NT2/D1 (cell line): ENCODE results near the gene ALDH3B1.

ENCODE experiments used
- DNase-seq: peaks from one replicate; pipeline ENCODE4 v3.0.0-alpha.2; 2011; ENCODE audit warnings: low read depth, low spot score
- H3K27me3 ChIP-seq: 2 replicates; pipeline ENCODE4 v1.6.0; 2011; ENCODE audit warnings: mild to moderate bottlenecking; ENCODE audit not compliant: insufficient read length, insufficient read depth
- H3K36me3 ChIP-seq: 2 replicates; pipeline ENCODE4 v1.6.1; 2011; ENCODE audit warnings: mild to moderate bottlenecking, low read length, mixed read lengths; ENCODE audit not compliant: insufficient read depth, insufficient read length
- H3K4me1 ChIP-seq: 2 replicates; pipeline ENCODE4 v1.5.1; 2011; ENCODE audit not compliant: insufficient read depth, insufficient read length
- H3K4me3 ChIP-seq: 2 replicates; pipeline ENCODE4 v1.5.1; 2011; ENCODE audit warnings: low read depth; ENCODE audit not compliant: insufficient read length
- H3K9ac ChIP-seq: 2 replicates; pipeline ENCODE4 v1.6.0; 2011; ENCODE audit warnings: low read depth; ENCODE audit not compliant: insufficient read length
- H3K9me3 ChIP-seq: 2 replicates; pipeline ENCODE4 v1.5.1; 2011; ENCODE audit warnings: mild to moderate bottlenecking, low read length; ENCODE audit not compliant: insufficient read depth
- SUZ12 ChIP-seq: IDR thresholded peaks from 2 replicates; pipeline ENCODE4 v1.6.1; 2011; ENCODE audit not compliant: insufficient read length, insufficient read depth; ENCODE audit errors: extremely low read depth
- YY1 ChIP-seq: IDR thresholded peaks from 2 replicates; pipeline ENCODE4 v1.6.1; 2011; ENCODE audit not compliant: insufficient read length, insufficient read depth
- ZNF274 ChIP-seq: IDR thresholded peaks from 2 replicates; pipeline ENCODE4 v1.6.1; 2011; ENCODE audit warnings: mild to moderate bottlenecking, low read depth, low read length

The ALDH3B1 gene

GRCh38 chr11:68042219-68043028 is 32.3 kb downstream of the ALDH3B1 start:
- Histone ChIP-seq H3K9me3 (no peaks in the 10 kb centered on the region), H3K9ac (peak overlapping the region; percentile 28), H3K36me3 (peaks cover 30% of the 10 kb centered on the region), H3K27me3 (no peaks in the 10 kb centered on the region), H3K4me3 (no peak overlapping the region), H3K4me1 (peaks cover 46% of the 10 kb centered on the region)
- DNase-seq, result no peak
- TF ChIP-seq ZNF274 (no peak), SUZ12 (no peak), YY1 (no peak)

- Histone ChIP-seq H3K36me3 (peaks cover 35% of the 10 kb centered on the region), H3K9ac (no peak overlapping the region), H3K9me3 (no peaks in the 10 kb centered on the region), H3K4me1 (peaks cover 40% of the 10 kb centered on the region), H3K4me3 (no peak overlapping the region), H3K27me3 (no peaks in the 10 kb centered on the region)
- DNase-seq, result no peak
- no peak for TF ChIP-seq ZNF274
- no peak for TF ChIP-seq SUZ12
- no peak for TF ChIP-seq YY1
Observed at GRCh38 chr11:68043029-68043348, 32.9 kb downstream of the ALDH3B1 start.

- no peak overlapping the region for H3K4me3 ChIP-seq
- TF ChIP-seq YY1, result no peak
- no peak for TF ChIP-seq ZNF274
- TF ChIP-seq SUZ12, result no peak
- no peak for DNase-seq
- H3K27me3 ChIP-seq, result no peaks in the 10 kb centered on the region
- H3K9ac ChIP-seq, result no peak overlapping the region
- H3K4me1 ChIP-seq, result peaks cover 35% of the 10 kb centered on the region
- H3K9me3 ChIP-seq, result no peaks in the 10 kb centered on the region
- peaks cover 38% of the 10 kb centered on the region for H3K36me3 ChIP-seq
Observed at GRCh38 chr11:68043349-68044144, 33.4 kb downstream of the ALDH3B1 start.

- Histone ChIP-seq H3K36me3 (peaks cover 45% of the 10 kb centered on the region), H3K9me3 (no peaks in the 10 kb centered on the region), H3K4me3 (no peak overlapping the region), H3K9ac (no peak overlapping the region), H3K4me1 (peaks cover 30% of the 10 kb centered on the region), H3K27me3 (no peaks in the 10 kb centered on the region)
- no peak for DNase-seq
- TF ChIP-seq ZNF274 (no peak), YY1 (no peak), SUZ12 (no peak)
Observed at GRCh38 chr11:68044145-68044813, 34.2 kb downstream of the ALDH3B1 start.

- H3K36me3 ChIP-seq, result peaks cover 52% of the 10 kb centered on the region
- no peaks in the 10 kb centered on the region for H3K9me3 ChIP-seq
Observed at GRCh38 chr11:68044898-68045351, 34.8 kb downstream of the ALDH3B1 start.

GRCh38 chr11:68047437-68048290 is 37.5 kb downstream of the ALDH3B1 start:
- TF ChIP-seq SUZ12, result no peak
- no peak for TF ChIP-seq ZNF274
- no peak for TF ChIP-seq YY1
- Histone ChIP-seq H3K27me3 (no peaks in the 10 kb centered on the region), H3K4me1 (peaks cover 17% of the 10 kb centered on the region), H3K4me3 (no peak overlapping the region), H3K9ac (peak overlapping the region; percentile 32), H3K36me3 (peaks cover 75% of the 10 kb centered on the region), H3K9me3 (no peaks in the 10 kb centered on the region)
- no peak for DNase-seq

More at GRCh38 chr11:68044898-68045351, 34.8 kb downstream of the ALDH3B1 start:
- Histone ChIP-seq H3K27me3 (no peaks in the 10 kb centered on the region), H3K9ac (no peak overlapping the region), H3K4me3 (no peak overlapping the region), H3K4me1 (peaks cover 25% of the 10 kb centered on the region)
- no peak for DNase-seq
- TF ChIP-seq YY1, result no peak
- TF ChIP-seq ZNF274, result no peak
- no peak for TF ChIP-seq SUZ12
